ENCODE measurements around the gene RAB24.

- TF ChIP-seq POLR2A (IDR thresholded peaks at IDR 0.05) (no peak), CTCF (IDR thresholded peaks at IDR 0.05) (no peak)
Measured at GRCh38 chr5:177339107-177339638, 35.7 kb upstream of the RAB24 start.
